Hindlimb muscle (tissue), 1 donor: ENCODE data around the gene CEACAM6. TPM values are rescaled to one million over a fixed set of nuclear protein-coding genes. Genes with fewer than 3 reads are reported as not detected.
"Not testable (repeated sequence)": the region's sequence is repeated elsewhere in the genome, so short reads cannot be mapped to it uniquely, and the experiment has no call there.

Experiments
- DNase-seq: peaks from one replicate; pipeline ENCODE4 v3.0.0-alpha.2; 2013
- polyA plus RNA-seq: library from polyadenylated mRNA; unstranded; fragments of 120-200 nt; gene quantifications from one replicate; pipeline ENCODE4 v1.2.1, GENCODE V29; 2013; ENCODE audit not compliant: insufficient read length

Gene CEACAM6
- 0.08 TPM for polyA plus RNA-seq

DNA sequence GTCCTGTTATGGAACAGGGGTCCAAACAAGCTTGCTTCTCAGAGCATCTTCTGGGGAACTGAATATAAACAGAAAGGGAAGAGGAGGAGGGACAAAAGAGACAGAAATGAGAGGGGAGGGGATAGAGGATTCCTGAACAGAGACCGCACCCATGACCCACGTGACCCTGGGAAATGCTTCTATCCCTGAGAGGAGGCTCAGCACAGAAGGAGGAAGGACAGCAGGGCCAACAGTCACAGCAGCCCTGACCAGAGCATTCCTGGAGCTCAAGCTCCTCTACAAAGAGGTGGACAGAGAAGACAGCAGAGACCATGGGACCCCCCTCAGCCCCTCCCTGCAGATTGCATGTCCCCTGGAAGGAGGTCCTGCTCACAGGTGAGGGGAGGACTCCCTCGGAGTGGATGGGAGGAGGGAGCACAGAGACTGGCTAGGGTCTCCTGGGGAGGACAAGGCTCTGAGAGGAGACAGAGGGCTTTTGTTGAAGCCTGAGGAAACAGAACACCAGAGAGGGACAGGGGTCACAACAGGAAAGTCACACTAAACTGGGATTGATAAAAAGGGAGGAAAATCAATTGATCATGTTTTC is at the start of gene CEACAM6:
TSS of gene CEACAM6 (plus strand) at position 203 of the 586 bp plus-strand sequence. CDS start at position 312, 109 bp downstream.
- no peak for DNase-seq

DNA sequence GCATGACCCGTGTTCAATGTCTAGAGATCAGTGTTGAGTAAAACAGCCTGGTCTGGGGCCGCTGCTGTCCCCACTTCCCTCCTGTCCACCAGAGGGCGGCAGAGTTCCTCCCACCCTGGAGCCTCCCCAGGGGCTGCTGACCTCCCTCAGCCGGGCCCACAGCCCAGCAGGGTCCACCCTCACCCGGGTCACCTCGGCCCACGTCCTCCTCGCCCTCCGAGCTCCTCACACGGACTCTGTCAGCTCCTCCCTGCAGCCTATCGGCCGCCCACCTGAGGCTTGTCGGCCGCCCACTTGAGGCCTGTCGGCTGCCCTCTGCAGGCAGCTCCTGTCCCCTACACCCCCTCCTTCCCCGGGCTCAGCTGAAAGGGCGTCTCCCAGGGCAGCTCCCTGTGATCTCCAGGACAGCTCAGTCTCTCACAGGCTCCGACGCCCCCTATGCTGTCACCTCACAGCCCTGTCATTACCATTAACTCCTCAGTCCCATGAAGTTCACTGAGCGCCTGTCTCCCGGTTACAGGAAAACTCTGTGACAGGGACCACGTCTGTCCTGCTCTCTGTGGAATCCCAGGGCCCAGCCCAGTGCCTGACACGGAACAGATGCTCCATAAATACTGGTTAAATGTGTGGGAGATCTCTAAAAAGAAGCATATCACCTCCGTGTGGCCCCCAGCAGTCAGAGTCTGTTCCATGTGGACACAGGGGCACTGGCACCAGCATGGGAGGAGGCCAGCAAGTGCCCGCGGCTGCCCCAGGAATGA is 48.4 kb upstream of the CEACAM6 start:
- no peak for DNase-seq

DNA sequence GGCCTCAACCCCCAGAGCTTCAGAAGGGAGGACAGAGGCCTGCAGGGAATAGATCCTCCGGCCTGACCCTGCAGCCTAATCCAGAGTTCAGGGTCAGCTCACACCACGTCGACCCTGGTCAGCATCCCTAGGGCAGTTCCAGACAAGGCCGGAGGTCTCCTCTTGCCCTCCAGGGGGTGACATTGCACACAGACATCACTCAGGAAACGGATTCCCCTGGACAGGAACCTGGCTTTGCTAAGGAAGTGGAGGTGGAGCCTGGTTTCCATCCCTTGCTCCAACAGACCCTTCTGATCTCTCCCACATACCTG is 47.9 kb upstream of the CEACAM6 start:
- DNase-seq, result no peak

DNA sequence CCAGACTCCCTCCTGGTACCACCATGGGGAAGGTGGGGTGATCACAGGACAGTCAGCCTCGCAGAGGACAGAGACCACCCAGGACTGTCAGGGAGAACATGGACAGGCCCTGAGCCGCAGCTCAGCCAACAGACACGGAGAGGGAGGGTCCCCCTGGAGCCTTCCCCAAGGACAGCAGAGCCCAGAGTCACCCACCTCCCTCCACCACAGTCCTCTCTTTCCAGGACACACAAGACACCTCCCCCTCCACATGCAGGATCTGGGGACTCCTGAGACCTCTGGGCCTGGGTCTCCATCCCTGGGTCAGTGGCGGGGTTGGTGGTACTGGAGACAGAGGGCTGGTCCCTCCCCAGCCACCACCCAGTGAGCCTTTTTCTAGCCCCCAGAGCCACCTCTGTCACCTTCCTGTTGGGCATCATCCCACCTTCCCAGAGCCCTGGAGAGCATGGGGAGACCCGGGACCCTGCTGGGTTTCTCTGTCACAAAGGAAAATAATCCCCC is 47.4 kb upstream of the CEACAM6 start:
- no peak for DNase-seq

DNA sequence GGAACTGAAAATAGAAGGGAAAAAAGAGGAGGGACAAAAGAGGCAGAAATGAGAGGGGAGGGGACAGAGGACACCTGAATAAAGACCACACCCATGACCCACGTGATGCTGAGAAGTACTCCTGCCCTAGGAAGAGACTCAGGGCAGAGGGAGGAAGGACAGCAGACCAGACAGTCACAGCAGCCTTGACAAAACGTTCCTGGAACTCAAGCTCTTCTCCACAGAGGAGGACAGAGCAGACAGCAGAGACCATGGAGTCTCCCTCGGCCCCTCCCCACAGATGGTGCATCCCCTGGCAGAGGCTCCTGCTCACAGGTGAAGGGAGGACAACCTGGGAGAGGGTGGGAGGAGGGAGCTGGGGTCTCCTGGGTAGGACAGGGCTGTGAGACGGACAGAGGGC is 46.8 kb upstream of the CEACAM6 start, which contains the start of gene CEACAM5:
TSS of gene CEACAM5 (plus strand) at position 146 of the 400 bp plus-strand sequence. CDS start at position 252, 106 bp downstream.
- DNase-seq, result no peak

DNA sequence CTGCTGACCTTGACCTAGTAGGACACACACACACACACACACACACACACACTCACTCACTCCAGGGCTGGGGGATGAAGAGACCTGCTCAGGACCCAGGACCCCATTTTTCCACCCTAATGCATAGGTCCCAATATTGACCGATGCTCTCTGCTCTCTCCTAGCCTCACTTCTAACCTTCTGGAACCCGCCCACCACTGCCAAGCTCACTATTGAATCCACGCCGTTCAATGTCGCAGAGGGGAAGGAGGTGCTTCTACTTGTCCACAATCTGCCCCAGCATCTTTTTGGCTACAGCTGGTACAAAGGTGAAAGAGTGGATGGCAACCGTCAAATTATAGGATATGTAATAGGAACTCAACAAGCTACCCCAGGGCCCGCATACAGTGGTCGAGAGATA is 45.8 kb upstream of the CEACAM6 start:
- DNase-seq, result not testable (repeated sequence)

DNA sequence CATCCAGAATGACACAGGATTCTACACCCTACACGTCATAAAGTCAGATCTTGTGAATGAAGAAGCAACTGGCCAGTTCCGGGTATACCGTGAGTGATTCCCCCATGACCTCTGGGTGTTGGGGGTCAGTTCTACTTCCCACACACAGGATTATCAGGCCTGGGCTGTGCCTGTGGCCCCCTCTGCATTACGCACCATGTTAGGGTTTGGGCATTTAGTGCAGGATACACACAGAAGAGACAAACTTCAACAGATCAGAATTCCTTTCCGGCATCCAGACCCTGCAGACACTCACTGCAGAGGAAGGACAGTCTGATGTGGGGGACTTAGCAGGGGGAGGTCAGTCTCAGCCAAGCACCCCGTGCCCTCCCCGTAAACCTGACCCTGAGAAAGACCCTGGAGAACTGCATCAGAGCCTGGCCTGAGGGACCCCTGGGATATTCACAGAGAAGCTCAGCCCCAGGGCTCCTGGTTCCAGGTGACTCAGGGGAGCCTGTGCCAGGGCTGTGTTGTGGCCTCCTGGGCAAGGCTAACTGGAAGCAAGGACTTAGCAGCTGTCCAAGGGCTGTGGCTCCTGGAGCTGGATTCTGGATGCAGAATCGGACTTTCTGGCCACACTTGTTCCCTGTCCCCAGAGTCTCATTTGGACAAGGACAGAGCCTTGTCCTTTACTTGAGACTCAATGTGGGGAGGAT is 45.2 kb upstream of the CEACAM6 start:
- no peak for DNase-seq

DNA sequence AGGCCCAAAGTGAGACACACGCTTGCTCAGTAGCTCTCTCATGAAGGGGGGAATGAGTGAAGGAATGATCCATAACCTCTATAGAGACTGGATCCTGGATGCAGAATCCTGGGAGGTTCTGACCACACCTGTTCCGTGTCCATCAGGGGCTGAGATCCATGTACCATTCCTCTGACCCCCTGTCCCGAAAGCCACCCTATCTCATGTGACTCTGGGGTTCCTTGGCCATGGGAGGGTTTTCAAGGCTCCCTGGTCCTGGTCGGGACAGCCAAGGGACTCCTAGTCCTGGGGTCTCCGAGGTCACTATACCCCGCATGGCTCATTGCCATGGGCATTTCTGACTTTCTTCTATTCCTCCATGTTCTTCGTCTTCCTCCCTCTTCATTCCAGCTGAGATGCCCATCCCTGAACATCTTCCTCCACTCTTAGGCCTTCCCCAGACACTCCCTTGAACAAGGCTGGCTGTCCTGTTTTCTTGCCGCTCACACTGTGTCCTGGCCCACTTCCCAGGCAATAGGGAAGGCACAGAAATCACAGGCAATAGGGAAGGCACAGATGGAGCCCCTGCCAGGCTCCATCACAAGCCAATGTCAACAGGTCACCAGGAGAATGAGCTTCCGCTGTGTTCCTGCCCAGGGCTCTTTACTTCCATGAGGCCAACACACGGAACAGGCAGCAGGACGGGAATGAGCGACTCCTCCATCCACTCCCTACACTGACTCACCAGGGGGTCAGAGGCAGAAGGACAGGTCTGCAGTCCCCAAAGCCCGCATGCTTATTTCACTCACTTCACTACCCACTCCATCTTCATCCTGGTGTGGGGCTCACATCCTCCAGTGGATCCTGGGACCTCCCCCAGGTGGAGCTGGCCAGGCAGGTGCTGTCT is 43.7 kb upstream of the CEACAM6 start:
- DNase-seq, result no peak

DNA sequence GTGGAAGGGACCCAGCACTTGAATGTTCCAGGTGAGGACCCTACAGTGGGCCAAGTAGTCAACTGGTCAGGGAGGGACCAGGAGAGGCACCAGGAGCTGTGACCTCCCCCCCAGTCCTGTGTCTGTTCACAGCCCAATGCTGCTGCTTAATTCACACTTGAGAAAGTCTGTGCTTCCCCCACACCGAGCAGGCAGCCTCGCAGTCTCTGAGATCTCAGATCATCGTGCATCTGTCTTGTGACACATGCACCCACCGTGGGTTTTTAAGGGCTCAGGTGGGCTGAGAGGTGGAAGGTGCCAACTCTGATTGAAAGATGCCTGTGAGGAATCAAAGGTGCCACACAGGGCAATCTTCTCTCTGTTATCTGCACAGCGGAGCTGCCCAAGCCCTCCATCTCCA is 40.7 kb upstream of the CEACAM6 start:
- DNase-seq, result no peak

DNA sequence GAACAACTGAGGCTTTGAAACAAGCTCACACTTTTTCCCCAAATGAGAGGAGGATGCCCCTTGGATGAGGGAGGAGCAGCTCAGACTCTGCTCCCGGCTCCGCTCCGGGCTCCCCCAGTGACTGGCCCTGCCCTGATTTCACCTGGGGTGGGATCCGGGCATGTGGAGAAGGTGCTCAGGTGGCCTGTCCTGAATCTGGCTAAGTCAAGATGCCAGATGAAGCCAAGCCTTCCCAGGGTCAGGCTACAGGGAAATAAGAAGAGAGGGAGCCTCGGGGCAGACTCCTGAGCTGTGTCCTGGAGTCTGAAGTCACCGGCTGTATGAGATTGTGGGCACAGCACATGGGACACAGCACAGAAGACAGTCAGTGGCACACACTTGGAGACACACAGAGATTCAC is 36.6 kb upstream of the CEACAM6 start:
- no peak for DNase-seq

DNA sequence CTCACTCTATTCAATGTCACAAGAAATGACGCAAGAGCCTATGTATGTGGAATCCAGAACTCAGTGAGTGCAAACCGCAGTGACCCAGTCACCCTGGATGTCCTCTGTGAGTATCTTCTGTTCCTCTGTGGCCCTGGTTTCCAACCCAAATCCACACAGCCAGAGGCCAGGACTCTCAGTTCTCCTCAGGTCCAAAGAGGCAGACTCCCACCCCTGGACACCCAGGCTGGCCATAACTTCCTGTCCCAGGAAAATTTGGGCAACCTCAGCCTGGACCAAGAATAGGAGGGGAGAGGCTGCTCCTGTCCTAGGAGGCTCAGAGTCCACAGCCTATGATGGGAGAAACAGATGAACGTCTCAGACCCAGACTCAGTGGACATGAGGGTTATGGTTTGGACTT is 35.2 kb upstream of the CEACAM6 start:
- DNase-seq, result no peak

DNA sequence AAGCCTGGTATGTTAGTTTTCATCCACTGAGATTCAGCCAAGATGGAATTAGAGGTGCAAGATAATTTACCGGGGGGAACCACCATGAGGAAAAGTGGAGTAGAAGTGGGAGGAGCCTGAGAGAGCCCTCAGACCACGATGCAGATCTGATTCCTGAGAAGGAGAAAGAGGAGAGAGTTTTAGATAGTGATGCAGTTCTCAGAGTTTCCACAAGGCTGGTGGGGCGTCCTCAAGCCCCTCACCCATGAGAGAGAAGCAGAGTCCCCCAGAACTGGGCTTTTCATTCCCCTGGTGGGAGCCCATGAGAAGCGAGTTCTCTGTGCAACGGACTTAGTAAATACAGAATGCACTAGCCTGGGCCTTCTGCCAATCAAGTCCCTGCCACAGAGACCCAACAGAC is 28.8 kb upstream of the CEACAM6 start:
- DNase-seq, result no peak

DNA sequence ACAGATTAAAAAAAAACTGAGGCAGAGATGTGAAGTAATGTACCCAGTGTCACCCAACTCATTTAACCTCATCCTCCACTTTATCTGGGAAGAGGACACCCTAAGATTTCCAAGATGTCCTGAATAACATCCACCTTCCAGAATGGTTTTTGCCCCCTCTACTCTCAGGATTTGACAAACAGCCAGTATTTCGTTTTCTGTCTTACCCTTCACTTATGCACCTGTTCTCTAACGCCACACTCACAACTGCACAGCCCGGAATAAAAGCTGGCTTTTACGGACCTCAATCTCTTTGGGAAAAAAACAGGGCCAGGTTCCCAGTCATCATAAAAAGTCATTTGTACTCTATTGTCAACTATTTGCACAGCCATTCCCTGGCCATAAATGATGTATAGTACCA is 21.2 kb upstream of the CEACAM6 start:
- no peak for DNase-seq

DNA sequence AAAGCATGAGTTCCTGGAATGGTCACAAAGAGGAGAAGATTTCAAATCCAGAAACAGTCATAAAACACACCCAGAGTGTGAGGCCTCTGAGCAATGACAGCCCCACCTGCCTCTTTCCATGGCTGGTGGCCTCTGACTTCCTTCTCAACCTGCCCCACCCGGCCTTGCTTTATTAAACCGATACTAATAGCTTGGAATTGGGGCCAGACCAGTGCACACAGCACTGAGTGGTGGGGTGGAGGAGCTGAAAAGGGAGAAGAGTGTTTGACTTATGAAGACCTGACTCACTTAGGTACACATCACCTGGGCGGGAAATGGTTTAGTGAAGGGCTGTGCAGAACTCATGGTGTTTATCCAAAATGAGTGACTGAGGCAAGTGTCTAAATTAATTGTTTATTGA is 20.7 kb upstream of the CEACAM6 start:
- no peak for DNase-seq

DNA sequence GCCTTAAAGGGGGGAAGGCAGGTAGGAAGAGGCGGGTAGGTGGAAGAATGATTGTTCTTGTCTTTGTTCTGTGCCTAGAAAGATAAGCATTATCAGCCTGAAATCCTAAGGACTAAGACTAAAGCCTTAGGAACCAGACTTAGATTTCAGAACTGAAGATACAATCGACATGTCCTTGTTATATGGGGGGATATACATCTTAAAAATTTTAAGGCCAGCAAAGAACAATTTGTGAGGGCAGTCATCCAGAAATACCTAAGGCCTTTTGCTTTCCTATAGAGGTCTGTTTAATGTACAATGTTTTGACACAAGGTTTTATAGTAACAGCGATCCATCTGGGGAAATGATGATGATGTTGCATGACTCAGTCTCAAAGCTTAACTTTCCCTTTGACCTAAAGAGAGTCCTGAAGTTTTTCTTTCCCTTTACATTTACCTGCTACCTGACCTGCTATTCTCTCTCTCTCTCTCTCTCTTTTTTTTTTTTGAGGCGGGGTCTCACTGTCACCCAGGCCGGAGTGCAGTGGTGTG is 20.2 kb upstream of the CEACAM6 start:
- no peak for DNase-seq

DNA sequence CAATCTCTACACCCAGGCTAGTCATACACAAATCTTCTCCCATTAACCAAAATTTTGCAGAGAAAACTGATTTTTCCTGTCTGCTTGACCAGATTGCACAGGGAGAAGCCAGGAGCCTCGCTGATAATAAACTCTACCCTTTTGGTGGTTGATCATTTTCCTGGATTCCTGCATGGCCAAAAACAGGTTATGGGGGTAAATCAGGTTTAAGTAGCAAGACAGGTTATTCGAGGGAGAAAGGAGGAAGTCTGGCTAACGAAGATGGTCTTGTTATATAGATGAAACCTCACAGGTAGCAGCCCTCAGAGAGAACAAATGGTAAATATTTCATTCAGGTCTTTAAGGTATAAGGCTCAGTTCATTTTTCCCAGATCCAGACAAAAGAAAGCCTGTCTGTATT is 16.0 kb upstream of the CEACAM6 start:
- DNase-seq, result no peak

DNA sequence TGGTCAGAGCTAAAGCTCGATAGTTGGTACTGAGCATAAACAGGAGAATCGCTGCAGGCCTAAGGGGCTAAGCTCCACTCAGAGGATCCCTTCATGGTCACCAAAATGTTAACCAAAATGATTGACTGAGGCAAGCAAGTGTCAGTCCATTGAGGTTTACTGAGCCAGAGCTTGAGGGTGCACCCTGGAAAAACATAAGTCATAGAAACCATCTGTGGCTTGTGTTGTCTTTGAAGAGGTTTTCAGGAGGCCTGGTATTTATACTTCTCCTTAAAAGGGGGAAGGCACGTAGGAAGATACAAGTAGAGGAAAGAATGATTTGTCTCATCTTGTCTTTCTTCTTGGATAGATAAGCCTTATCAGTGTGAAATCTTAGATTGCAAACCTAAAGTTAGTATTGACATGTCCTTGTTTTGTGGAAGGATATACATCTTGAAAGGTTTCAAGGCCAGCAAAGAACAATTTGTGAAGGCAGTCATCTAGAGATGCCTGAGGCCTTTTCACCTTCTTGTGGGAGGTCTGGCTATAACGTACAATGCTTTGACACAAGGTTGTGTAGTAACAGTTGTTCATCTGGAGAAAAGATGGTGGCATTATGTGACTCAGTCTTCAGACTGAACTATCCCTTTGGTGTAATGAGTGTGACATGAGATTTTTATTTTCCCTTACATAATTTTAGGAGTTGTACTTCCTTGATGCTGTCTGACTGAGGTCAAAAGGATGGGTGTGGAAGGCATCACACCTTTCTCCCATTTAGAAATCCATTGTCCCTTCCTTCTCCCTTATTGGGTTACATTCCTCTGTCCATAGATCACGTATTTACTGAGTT is 14.7 kb upstream of the CEACAM6 start:
- no peak for DNase-seq

DNA sequence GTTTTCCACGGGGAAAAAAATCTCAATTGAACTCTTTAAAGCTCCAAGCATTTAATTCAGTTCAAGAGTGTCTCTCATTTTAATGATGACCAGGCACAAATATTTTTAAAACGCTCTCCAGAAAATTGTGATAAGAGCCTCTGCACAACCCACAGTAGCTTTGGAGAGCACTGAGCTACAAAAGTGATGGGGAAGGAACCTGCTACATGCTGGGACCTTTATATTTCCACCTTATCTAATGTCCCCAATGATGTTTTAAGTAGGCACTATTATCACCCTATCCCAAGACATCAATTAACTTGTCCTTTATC is 14.1 kb upstream of the CEACAM6 start:
- no peak for DNase-seq

DNA sequence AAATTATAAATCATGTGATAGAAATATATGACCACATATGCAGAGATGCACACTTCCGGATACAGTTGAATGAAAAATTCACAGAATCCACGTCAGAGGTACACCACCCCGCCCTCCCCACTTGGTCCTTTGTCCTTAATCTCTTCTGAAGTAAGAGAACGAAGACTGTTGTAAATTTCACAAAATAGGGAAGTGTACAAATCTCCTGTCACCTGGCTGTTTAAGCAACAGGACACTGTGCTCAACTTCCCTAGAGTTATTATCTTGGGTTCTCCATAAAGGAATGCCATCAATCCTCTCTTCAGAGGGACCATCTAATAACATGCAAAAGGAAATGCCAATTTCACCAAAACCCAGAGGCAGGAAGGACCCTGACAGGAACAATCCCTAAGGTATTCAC is 10.5 kb upstream of the CEACAM6 start:
- no peak for DNase-seq

DNA sequence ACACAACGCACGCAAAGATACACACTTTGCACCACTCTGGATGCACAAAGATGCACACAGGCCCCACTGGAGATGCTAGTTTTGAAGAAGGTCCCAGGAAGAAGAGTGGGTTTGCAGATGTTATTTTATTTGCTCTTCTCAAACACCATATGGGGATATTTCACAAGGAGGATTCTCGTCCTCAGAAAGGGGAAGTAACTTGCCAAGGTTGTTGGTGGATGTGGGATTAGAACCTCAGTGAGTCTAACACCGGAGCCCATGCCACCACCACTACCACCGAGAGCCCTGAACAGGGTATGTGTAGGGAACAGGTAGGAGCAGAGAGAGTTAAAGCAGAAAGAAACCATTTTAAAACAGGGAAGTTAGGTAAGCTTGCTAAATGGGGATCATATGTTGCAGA is 9.6 kb upstream of the CEACAM6 start:
- no peak for DNase-seq

DNA sequence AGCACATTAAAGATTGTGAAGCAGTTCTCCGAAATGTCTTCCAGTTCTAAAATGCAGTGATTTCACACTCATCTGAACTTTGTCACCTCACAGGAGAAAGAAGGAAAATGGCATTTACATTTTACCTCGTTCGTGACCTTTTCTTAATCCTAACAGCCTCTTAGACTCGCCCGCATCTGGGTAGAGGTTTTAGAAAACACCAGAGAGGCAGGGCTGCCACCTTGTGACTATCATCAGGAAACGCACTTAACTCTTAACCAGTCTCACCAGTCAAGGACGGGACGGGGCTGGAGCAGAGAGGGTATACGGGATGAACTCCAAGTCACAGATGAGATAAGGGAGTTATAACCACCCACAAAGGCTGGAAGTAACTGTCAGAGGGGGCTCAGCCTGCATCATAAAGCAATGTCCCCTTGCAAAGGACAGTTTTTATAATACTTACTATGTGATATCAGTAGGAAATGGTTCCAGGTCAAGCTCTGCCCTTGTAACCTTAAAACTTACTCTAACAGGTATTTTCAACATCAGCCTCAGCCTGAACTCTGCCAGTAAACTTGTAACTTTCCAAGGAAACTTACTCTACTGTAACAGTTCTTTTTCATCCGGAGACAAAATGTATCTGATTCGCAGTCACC is 8.6 kb upstream of the CEACAM6 start:
- DNase-seq, result no peak
